ENCODE data around the gene ARHGEF11. TPM values are rescaled to one million over a fixed set of nuclear protein-coding genes. Genes with fewer than 3 reads are reported as not detected.
A peak's percentile ranks its signal among the peaks of the same experiment; 100 is the strongest.

The ARHGEF11 gene
- total and polyA plus RNA-seq, 9 of the 15 experiments (the other 6 are each of a cell fraction or from before 2014, with no cell fraction given): 0.14 to 15.5 (median 9.0) TPM

GRCh38 chr1:156931211-156931952 lies 114.2 kb downstream of the ARHGEF11 start:
- peak; percentile 66; the same call in 1 of the 2 replicates for TF ChIP-seq ZNF24 (IDR thresholded peaks at IDR 0.05)
- TF ChIP-seq HNRNPH1 (optimal IDR thresholded peaks at IDR 0.05; ENCODE audit: low read depth, low read length): no peak
- TF ChIP-seq ZNF121 (CRISPR knock-in tag; conservative IDR thresholded peaks at IDR 0.05): peak; percentile 26; the same call in 1 of the 2 replicates
- Histone ChIP-seq H3K9me3 (replicated peaks; ENCODE audit: control insufficient read depth, insufficient read depth, low read depth, low read length) (no peaks in the 10 kb centered on the region), H2AFZ (ENCODE audit: low read depth, low read length) (peak overlapping the region; percentile 38; the same call in 1 of the 2 replicates), H3K9ac (ENCODE audit: insufficient read depth in 1 of 2, low read depth in 2 of 2, low read length in 2 of 2) (peak overlapping the region in 1 of 2 experiments; percentile 65; a peak in 1 of 4 replicates), H3K4me2 (ENCODE audit: insufficient read depth, low read length) (peak overlapping the region; percentile 3; the same call in 1 of the 2 replicates), H3K9me1 (ENCODE audit: control insufficient read depth, insufficient read depth, low read length) (no peaks in the 10 kb centered on the region), H3K27ac (ENCODE audit: extremely low read depth, low read depth, low read length) (no peak overlapping the region), H3K4me1 (replicated peaks in 1 of 2; ENCODE audit: control insufficient read depth in 2 of 2, insufficient read depth in 2 of 2, low read length in 2 of 2) (peaks cover 5 to 11% of the 10 kb centered on the region in 2 experiments; a peak in 3 of 5 replicates), H4K20me1 (replicated peaks; ENCODE audit: control insufficient read depth, insufficient read depth, low read length) (no peaks in the 10 kb centered on the region; the same call in 1 of the 2 replicates), H3K4me3 (no peak overlapping the region), H3K27me3 (ENCODE audit: control insufficient read depth in 2 of 2, insufficient read depth in 2 of 2, low read length in 2 of 2) (no peaks in the 10 kb centered on the region), H3K79me2 (ENCODE audit: control insufficient read depth, insufficient read depth, low read length) (no peaks in the 10 kb centered on the region), H3K36me3 (ENCODE audit: control insufficient read depth, insufficient read depth, low read length) (no peaks in the 10 kb centered on the region)
- FAIRE-seq (no peak), ATAC-seq (no peak), DNase-seq (ENCODE audit: extremely low read depth in 1 of 4, low spot score in 3 of 4) (no peak)
- POLR2A ChIA-PET: interaction anchor here (0.5 to 0.8 kb wide), 7 partner anchors 15 to 219 kb away, joined by 3 to 5 read pairs (median 3); no protein-coding TSS in a partner anchor
- in situ Hi-C loops (cut with MboI) (no loop called here), intact Hi-C loops (cut with micrococcal nuclease) (no loop called here)
- CTCF ChIA-PET (ENCODE audit: low intra/inter-chr PET ratio): interaction anchor here (0.7 kb wide), 1 partner anchor 167 kb away, joined by 3 read pairs; no protein-coding TSS in a partner anchor
- BruUV-seq (replicated peaks): no TSS peak
- 43% methylated on average over 11 of the region's 11 CpGs for WGBS (ENCODE audit: insufficient coverage, low coverage, missing lambda C conversion rate)

DNA sequence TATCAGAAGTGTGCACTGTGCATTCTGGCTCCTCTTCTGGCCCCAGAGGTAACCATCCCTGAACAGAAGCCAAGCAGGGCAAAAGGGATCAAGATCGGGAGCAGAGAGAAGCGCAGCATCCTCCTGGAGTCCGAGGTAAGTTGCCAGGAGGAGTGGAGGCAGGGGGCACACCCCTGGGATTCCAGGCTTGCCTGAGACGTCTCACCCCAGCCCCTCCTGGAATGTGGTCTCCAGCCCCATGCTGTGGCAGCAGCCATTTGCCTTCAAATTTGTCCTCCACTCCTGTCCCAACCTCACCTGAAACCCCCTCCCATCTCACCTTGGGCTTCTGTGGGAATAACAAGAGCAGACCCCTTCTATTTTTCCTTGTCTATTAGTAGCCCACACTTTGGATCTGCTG lies 115.1 kb downstream of the ARHGEF11 start:
- POLR2A ChIA-PET: interaction anchor here (0.6 to 1.3 kb wide), 2 partner anchors 16 to 117 kb away, joined by 4 to 5 read pairs; no protein-coding TSS in a partner anchor
- H3K27me3 ChIP-seq (ENCODE audit: control insufficient read depth in 2 of 2, insufficient read depth in 2 of 2, low read length in 2 of 2): no peaks in the 10 kb centered on the region
- H2AFZ ChIP-seq (ENCODE audit: low read depth, low read length): no peak overlapping the region
- BruUV-seq (replicated peaks): no TSS peak
- DNase-seq (ENCODE audit: extremely low read depth in 1 of 4, low spot score in 3 of 4) (no peak), FAIRE-seq (no peak), ATAC-seq (no peak)
- H3K79me2 ChIP-seq (ENCODE audit: control insufficient read depth, insufficient read depth, low read length): no peaks in the 10 kb centered on the region
- intact Hi-C loops (cut with micrococcal nuclease) (no loop called here), in situ Hi-C loops (cut with MboI) (no loop called here)
- H4K20me1 ChIP-seq (replicated peaks; ENCODE audit: control insufficient read depth, insufficient read depth, low read length): no peaks in the 10 kb centered on the region; the same call in 1 of the 2 replicates
- H3K27ac ChIP-seq (ENCODE audit: extremely low read depth, low read depth, low read length): no peak overlapping the region
- 21% methylated on average over 4 of the region's 4 CpGs for WGBS (ENCODE audit: insufficient coverage, low coverage, missing lambda C conversion rate)
- H3K9me3 ChIP-seq (replicated peaks; ENCODE audit: control insufficient read depth, insufficient read depth, low read depth, low read length): no peaks in the 10 kb centered on the region
- H3K9ac ChIP-seq (ENCODE audit: insufficient read depth in 1 of 2, low read depth in 2 of 2, low read length in 2 of 2): no peak overlapping the region; a peak in 1 of 4 replicates
- no peaks in the 10 kb centered on the region for H3K9me1 ChIP-seq (ENCODE audit: control insufficient read depth, insufficient read depth, low read length)
- no peaks in the 10 kb centered on the region for H3K36me3 ChIP-seq (ENCODE audit: control insufficient read depth, insufficient read depth, low read length)
- H3K4me3 ChIP-seq: no peak overlapping the region
- CTCF ChIA-PET (ENCODE audit: low intra/inter-chr PET ratio): no interaction called here
- peaks cover 13 to 14% of the 10 kb centered on the region in 2 experiments; a peak in 4 of 5 replicates for H3K4me1 ChIP-seq (replicated peaks in 1 of 2; ENCODE audit: control insufficient read depth in 2 of 2, insufficient read depth in 2 of 2, low read length in 2 of 2)
- TF ChIP-seq CEBPZ (IDR thresholded peaks at IDR 0.05; ENCODE audit: borderline replicate concordance, low read depth, low read length): no peak
- no peak overlapping the region for H3K4me2 ChIP-seq (ENCODE audit: insufficient read depth, low read length)

All from K562 (cell line).